ENCODE measurements around the gene CEP350.
"Not testable (repeated sequence)": the region's sequence is repeated elsewhere in the genome, so short reads cannot be mapped to it uniquely, and the experiment has no call there.

CEP350 gene

DNA sequence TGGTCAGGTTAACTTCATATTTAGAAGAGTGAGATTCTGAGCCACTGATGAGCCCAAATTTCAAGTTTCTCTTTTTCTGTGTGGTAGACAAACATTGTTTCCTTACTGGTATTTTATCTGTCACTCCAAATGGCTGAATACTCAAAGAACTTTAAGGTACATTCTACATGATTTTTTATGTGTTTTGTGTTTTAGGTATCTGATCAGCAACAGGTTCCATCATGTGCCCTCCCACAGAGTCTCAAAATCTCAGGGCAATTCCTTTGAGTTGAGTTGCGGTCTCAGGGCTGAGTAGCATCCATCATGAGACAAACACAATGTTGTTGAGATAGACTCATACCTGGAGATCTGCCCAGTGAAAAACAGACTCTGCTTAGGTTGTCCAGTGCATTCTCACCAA lies 14.7 kb upstream of the CEP350 start:
- no peak overlapping the region for H3K27ac ChIP-seq

DNA sequence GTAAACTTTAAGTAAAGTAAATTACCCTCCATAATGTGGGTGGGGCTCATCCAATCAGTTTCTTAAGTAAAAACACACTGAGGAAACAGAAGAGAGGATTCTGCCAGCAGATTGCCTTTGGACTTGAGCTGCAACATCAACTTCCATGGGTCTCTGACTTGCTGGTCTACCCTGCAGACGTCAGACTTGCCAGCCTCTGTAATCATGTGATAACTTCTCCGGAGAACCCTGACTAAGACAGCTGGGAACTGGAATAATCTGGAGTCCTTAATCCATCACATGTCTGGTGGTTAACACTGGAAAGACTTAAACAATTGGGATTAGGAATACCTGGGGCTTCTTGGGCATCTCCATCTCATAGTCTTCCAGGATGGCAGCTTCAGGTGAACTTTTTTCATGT lies 13.2 kb upstream of the CEP350 start:
- Histone ChIP-seq H3K4me3 (no peak overlapping the region), H3K27ac (no peak overlapping the region)

More for the DNA sequence above, 14.7 kb upstream of the CEP350 start:
- H3K4me3 ChIP-seq, result no peak overlapping the region

DNA sequence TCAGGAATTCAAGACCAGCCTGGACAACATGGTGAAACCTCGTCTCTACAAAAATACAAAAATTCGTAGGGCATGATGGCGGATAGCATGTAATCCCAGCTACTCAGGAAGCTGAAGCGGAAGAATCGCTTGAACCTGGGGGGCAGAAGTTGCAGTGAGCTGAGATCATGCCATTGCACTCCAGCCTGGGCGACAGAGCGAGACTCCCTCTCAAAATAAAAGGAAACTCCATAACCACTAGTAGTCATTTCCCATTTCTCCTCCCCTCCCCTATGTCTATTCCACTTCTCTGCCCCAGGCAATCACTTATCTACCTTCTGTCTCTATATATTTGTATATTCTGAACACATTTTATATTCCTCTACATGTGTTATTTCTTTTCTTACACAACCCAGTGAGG lies 4.0 kb upstream of the CEP350 start:
- no peak overlapping the region for H3K27ac ChIP-seq
- H3K4me3 ChIP-seq, result no peak overlapping the region

DNA sequence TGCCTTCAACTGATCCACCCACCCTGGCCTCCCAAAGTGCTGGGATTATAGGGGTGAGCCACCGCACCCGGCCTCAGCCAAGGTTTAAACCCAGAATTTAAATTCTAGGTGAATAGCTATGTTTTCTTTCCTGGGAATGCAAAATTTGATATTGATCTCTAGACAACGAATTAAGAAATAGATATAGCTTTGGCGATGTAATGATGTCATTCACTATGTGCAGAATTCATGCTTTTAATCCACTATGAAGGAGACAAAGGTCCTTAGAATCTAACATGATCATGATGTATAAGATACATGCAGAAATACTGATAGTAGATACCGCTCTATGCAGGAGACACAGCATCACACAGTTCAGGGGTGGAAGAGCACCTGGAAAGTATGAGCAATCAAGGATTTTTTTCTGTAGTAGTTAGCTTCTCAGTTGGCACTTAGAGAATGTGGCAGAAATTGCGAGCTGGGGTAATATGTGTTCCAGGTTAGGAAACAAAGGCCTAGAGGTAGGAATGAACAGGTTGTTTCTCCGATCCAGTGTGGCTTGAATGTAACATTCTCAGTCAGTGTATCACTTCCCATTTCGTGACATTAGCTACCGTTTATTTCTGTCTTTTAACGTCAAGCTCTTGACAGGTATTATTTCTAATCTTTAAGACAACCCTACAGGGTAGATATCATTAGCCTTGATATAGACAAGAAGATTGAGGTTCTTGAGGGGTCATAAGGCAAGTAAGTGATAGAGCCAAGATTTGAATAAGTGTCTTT lies 3.0 kb upstream of the CEP350 start:
- Histone ChIP-seq H3K27ac (no peak overlapping the region), H3K4me3 (no peak overlapping the region)

- Histone ChIP-seq H3K4me3 (no peak overlapping the region), H3K27ac (peak overlapping the region in 1 of 21 experiments; percentile 99)
Observed at GRCh38 chr1:179952186-179952585, 2.4 kb upstream of the CEP350 start.

- peak overlapping the region; percentile 84 to 99 (median 90) for H3K4me3 ChIP-seq
- H3K27ac ChIP-seq, result peak overlapping the region in 20 of 21 experiments; percentile 80 to 99 (median 96)
Observed at GRCh38 chr1:179953974-179954492, 577 bp upstream of the CEP350 start.

- peak overlapping the region; percentile 91 to 99 (median 96) for H3K27ac ChIP-seq
Observed at GRCh38 chr1:179955287-179955680, 674 bp downstream of the CEP350 start.

GRCh38 chr1:179955731-179956130 lies 1.1 kb downstream of the CEP350 start:
- Histone ChIP-seq H3K27ac (peak overlapping the region in 17 of 21 experiments; percentile 91 to 99 (median 96)), H3K4me3 (peak overlapping the region; percentile 84 to 99 (median 90))

More at GRCh38 chr1:179955287-179955680, 674 bp downstream of the CEP350 start:
- peak overlapping the region; percentile 84 to 99 (median 90) for H3K4me3 ChIP-seq

DNA sequence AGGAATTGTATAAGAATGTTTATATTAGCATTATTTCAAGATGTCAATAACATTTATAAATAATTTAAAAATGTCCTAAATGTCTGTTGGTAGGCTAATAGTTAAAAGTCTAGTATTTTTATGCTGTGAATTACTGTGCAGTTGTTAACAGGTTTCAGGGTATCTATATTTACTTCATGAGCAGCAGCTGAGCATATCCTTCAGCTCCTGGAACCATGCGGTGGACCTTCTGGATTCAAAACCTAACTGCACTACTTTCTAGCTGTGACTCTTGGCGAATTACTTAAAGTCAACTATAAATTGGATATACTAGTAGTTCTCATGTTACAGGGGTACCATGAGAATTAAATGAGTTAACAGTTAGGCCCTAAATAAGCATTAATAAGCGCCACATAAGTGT lies 3.7 kb downstream of the CEP350 start:
- Histone ChIP-seq H3K4me3 (no peak overlapping the region), H3K27ac (no peak overlapping the region)

- H3K27ac ChIP-seq, H3K4me3 ChIP-seq: not testable (repeated sequence)
Observed at GRCh38 chr1:179962168-179962567, 7.6 kb downstream of the CEP350 start.

- Histone ChIP-seq H3K4me3 (no peak overlapping the region), H3K27ac (no peak overlapping the region)
Observed at GRCh38 chr1:179966551-179966950, 11.9 kb downstream of the CEP350 start.

GRCh38 chr1:179968284-179968993 lies 13.8 kb downstream of the CEP350 start:
- no peak overlapping the region for H3K4me3 ChIP-seq
- H3K27ac ChIP-seq, result peak overlapping the region in 1 of 21 experiments; percentile 41

DNA sequence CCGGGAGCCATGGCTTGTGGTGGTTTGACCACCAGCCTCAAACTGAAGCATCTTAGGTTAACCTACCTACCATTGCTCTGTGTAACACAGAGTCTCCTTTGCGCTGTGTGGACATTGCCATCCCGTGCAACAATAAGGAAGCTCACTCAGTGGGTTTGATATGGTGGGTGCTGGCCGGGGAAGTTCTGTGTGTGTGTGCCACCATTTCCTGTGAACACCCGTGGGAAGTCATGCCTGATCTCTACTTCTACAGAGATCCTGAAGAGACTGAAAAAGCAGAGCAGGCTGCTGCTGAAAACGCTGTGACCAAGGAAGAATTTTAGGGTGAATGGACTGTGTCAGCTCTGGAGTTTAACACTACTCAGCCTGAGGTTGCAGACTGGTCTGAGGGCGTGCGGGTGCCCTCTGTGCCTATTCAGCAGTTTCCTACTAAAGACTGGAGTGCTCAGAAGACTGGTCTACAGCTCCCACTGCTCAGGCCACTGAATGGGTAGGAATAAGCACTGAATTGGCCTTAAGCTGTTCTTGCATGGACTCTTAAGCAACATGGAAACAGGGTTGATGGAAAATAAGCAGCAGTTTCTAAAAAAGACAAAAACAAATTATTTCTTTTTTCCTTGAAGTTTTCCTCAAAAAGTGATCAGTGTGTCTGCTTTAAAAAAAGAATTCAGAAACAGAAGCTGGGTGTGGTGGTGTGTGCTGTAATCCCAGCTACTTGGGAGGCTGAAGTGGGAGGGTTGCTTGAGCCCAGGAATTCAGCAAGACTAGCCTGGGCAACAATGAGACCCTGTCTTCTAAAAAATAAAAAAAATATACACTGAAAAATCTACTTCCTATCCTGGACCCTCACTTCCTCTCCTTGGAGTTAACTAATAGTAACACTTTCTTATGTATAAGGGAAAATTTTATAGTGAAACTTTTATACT lies 14.6 kb downstream of the CEP350 start:
- H3K27ac ChIP-seq, result peak overlapping the region in 7 of 21 experiments; percentile 7 to 67 (median 41)

GRCh38 chr1:179969962-179970361 lies 15.4 kb downstream of the CEP350 start:
- H3K27ac ChIP-seq, result peak overlapping the region in 3 of 21 experiments; percentile 31 to 56 (median 45)

More for the DNA sequence above, 14.6 kb downstream of the CEP350 start:
- H3K4me3 ChIP-seq, result no peak overlapping the region

DNA sequence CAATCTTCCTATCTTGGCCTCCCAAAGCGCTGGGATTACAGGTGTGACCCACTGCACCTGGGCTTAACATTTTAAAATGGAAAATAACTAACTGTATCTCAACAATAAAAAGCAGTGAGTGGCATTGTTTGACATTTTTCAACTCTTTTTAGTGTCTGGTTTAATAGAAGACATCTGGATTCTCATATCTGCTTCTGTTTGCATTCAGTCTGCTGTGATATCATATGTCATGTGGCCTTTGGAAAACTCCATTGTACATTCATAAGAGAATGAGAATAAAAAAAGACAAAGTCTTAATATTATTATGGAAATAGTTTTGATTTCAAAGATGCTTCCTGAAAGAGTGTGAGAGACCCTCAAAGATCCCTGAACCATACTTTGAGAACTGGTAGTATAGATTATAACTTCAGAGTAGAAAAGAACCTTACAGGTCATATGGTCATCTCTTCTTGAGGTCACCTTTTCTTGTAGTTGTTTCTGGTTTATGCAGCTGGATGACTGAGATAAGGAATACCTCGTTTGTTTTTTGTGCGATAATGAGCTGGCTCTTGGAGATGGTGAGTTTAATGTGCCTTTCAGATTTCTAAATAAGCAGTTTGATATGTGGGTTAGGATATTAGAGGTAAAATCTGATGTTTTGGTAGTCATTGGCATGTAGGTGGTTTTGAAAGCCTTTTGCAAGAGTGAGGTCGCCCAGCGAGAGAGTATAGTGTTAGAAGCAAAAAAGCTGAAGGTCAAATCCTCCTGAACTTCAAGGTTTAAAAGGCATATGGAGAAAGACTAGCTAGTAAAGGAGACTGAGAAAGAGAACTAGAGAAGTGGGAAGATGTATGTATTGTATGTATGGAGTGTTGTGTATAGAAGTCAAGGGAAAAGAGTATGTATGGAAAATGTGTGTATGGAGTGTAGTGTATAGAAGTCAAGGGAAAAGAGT lies 17.2 kb downstream of the CEP350 start:
- no peak overlapping the region for H3K4me3 ChIP-seq
- H3K27ac ChIP-seq, result no peak overlapping the region

More at GRCh38 chr1:179969962-179970361, 15.4 kb downstream of the CEP350 start:
- no peak overlapping the region for H3K4me3 ChIP-seq

GRCh38 chr1:179973198-179974110 lies 18.8 kb downstream of the CEP350 start:
- Histone ChIP-seq H3K27ac (no peak overlapping the region), H3K4me3 (no peak overlapping the region)

DNA sequence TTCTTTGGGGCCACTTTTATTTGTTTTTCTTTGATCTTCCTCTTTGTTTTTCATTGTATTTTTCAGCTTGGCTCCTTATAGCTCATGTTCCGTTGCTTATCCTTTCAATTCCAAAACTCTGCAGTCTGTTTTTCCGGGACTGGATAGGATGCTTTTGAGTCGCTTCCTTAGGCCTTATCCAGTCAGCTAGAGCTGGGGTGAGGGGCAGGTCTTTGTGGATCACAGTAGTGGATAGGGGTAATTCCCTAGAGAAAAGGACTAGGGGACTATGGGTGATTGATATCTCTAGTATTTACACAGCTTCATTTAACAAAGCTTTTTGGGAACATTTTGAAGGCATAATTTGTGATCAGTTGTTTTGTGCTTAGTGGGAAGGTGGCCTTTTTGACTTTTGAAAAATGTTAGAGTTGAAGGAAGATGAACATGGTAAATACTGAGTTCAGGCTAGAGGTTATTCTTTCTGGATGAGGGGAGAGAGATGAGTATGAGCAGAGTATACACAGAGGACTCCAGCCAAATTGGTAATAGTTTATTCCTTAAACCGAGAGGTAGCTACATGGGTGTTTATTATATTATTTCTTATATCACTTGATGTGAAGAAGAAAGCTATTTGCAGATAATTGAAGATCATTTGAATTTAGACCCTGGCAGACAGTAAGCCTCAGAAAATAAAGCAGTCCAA lies 22.5 kb downstream of the CEP350 start:
- no peak overlapping the region for H3K27ac ChIP-seq

More for the DNA sequence above, 22.5 kb downstream of the CEP350 start:
- no peak overlapping the region for H3K4me3 ChIP-seq
